HepG2 (cell line): ENCODE data around the gene GPN2. TPM values are rescaled to one million over a fixed set of nuclear protein-coding genes. Genes with fewer than 3 reads are reported as not detected.

Source experiments
- AFF4 ChIP-seq: sonication (generic); formaldehyde crosslinking; IDR thresholded peaks from 2 replicates; pipeline ENCODE4 v1.4.0; 2020; ENCODE audit warnings: missing genetic modification reagents
- IRF1 ChIP-seq: sonication (generic); formaldehyde crosslinking; IDR thresholded peaks from 2 replicates; pipeline ENCODE4 v1.4.0; 2020; ENCODE audit warnings: low read depth, mild to moderate bottlenecking, missing genetic modification reagents
- KLF6 ChIP-seq: IDR thresholded peaks from 2 replicates; pipeline ENCODE4 v1.8.0; 2016; ENCODE audit warnings: missing biosample characterization, missing genetic modification reagents
- NCOA1 ChIP-seq: sonication (generic); formaldehyde crosslinking; IDR thresholded peaks from 2 replicates; pipeline ENCODE4 v1.9.0; 2021; ENCODE audit warnings: missing genetic modification reagents
- THAP9 ChIP-seq: sonication (generic); formaldehyde crosslinking; IDR thresholded peaks from 2 replicates; pipeline ENCODE4; 2020; ENCODE audit warnings: missing genetic modification reagents, mild to moderate bottlenecking, borderline replicate concordance
- ZBTB37 ChIP-seq: sonication (generic); formaldehyde crosslinking; IDR thresholded peaks from 2 replicates; pipeline ENCODE4 v1.4.0; 2020; ENCODE audit warnings: mild to moderate bottlenecking, missing genetic modification reagents
- ZMYM2 ChIP-seq: sonication (generic); formaldehyde crosslinking; IDR thresholded peaks from 2 replicates; pipeline ENCODE4 v1.8.0; 2022; ENCODE audit warnings: mild to moderate bottlenecking, missing genetic modification reagents
- ZNF281 ChIP-seq: sonication (generic); formaldehyde crosslinking; IDR thresholded peaks from 2 replicates; pipeline ENCODE4 v1.4.0; 2020; ENCODE audit warnings: missing genetic modification reagents, borderline replicate concordance
- ZNF331 ChIP-seq: sonication (generic); formaldehyde crosslinking; IDR thresholded peaks from 2 replicates; pipeline ENCODE4 v1.4.0; 2020; ENCODE audit warnings: missing genetic modification reagents
- ZXDC ChIP-seq: sonication (generic); formaldehyde crosslinking; IDR thresholded peaks from 2 replicates; pipeline ENCODE4 v1.5.0; 2020; ENCODE audit warnings: mild to moderate bottlenecking, missing genetic modification reagents
- polyA plus RNA-seq, 8 experiments: library from polyadenylated mRNA; depleted of rRNA in 3 of 8; stranded (reverse) in 7 of 8; unstranded in 1 of 8; fragments of >200 nt; fragmentation: Illumina TruSeq in 4 of 8; extraction: Trizol in 4 of 8; gene quantifications; 2 replicates each; pipeline versions ENCODE4 v1.2.1 to v1.2.3, GENCODE V29; 2011 to 2016; ENCODE audit warnings: low read depth in 4 of 8, missing spikeins in 1 of 8, mixed read lengths in 1 of 8; ENCODE audit not compliant: insufficient read depth in 1 of 8
- total RNA-seq, 5 experiments: library from RNA; depleted of rRNA; stranded (reverse); fragments of >200 nt; fragmentation: Illumina TruSeq; extraction: Trizol; gene quantifications; 2 replicates each; pipeline ENCODE4 v1.2.3, GENCODE V29; 2016; ENCODE audit warnings: low read depth in 1 of 5
- TF ChIP-seq, protein P1 (sequence below): sonication (generic); formaldehyde crosslinking; IDR thresholded peaks from 2 replicates; pipeline ENCODE4 v1.5.1; 2020; ENCODE audit warnings: missing genetic modification reagents, mild to moderate bottlenecking, borderline replicate concordance

Gene GPN2
- total and polyA plus RNA-seq, 2 of the 13 experiments (the other 11 are each of a cell fraction or from before 2014, with no cell fraction given) = 19.3 to 38.9 TPM

DNA sequence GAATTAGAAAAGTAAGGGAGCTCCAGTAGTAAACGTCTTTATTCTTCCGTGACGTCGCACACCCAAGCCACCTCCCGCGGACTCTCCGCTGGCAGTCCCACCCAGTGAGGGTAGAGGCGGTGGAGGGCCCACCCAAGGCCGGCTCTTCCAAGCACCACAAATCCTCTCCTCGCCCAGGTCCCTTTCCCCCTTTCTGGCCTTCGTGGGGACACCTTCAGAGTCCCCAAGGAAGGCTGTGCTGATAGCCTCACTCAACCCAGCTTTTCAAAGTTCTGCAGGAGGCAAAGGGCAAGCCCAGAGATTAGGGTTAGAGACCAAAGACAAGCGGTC lies 349 bp upstream of the GPN2 start (continued):
- TF ChIP-seq THAP9 (0 out of 2 replicates have a peak, but pooled peaks have one; percentile 5), ZBTB37 (CRISPR knock-in tag) (no peak), NCOA1 (CRISPR knock-in tag) (0 out of 2 replicates have a peak, but pooled peaks have one; percentile 6), ZMYM2 (CRISPR knock-in tag) (no peak), AFF4 (CRISPR knock-in tag) (no peak), ZNF331 (CRISPR knock-in tag) (no peak), ZNF281 (no peak), ZXDC (no peak), KLF6 (CRISPR knock-in tag) (no peak), IRF1 (CRISPR knock-in tag) (no peak)
- TF ChIP-seq, protein P1, sequence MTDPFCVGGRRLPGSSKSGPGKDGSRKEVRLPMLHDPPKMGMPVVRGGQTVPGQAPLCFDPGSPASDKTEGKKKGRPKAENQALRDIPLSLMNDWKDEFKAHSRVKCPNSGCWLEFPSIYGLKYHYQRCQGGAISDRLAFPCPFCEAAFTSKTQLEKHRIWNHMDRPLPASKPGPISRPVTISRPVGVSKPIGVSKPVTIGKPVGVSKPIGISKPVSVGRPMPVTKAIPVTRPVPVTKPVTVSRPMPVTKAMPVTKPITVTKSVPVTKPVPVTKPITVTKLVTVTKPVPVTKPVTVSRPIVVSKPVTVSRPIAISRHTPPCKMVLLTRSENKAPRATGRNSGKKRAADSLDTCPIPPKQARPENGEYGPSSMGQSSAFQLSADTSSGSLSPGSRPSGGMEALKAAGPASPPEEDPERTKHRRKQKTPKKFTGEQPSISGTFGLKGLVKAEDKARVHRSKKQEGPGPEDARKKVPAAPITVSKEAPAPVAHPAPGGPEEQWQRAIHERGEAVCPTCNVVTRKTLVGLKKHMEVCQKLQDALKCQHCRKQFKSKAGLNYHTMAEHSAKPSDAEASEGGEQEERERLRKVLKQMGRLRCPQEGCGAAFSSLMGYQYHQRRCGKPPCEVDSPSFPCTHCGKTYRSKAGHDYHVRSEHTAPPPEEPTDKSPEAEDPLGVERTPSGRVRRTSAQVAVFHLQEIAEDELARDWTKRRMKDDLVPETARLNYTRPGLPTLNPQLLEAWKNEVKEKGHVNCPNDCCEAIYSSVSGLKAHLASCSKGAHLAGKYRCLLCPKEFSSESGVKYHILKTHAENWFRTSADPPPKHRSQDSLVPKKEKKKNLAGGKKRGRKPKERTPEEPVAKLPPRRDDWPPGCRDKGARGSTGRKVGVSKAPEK = no peak
